Kidney epithelial cell (primary cell): ENCODE data around the gene SLC4A2. TPM values are rescaled to one million over a fixed set of nuclear protein-coding genes. Genes with fewer than 3 reads are reported as not detected.

Source experiments
- DNase-seq: peaks from one replicate; pipeline ENCODE4 v3.0.0-alpha.2; 2010; ENCODE audit warnings: low read depth
- H3K27me3 ChIP-seq: 2 replicates; pipeline ENCODE4 v1.6.0; 2011; ENCODE audit warnings: low read length; ENCODE audit not compliant: control insufficient read depth, insufficient read depth
- H3K36me3 ChIP-seq: 2 replicates; pipeline ENCODE4 v1.5.1; 2011; ENCODE audit warnings: low read length; ENCODE audit not compliant: control insufficient read depth, insufficient read depth
- H3K4me3 ChIP-seq: 2 replicates; pipeline ENCODE4 v1.5.1; 2011; ENCODE audit warnings: low read depth, mild to moderate bottlenecking, control low read depth, low read length
- CTCF ChIP-seq: IDR thresholded peaks from 2 replicates; pipeline ENCODE4 v1.5.1; 2011; ENCODE audit warnings: mild to moderate bottlenecking, moderate library complexity, low read length, control low read depth, inconsistent platforms; ENCODE audit not compliant: insufficient read depth, poor library complexity, severe bottlenecking
- total RNA-seq: library from RNA; depleted of rRNA; stranded (reverse); fragments of >200 nt; gene quantifications from 2 replicates; pipeline ENCODE4 v1.2.3, GENCODE V29; 2015

Gene SLC4A2
- total RNA-seq, 1 donor from 2014 or later = 166 TPM

- Histone ChIP-seq H3K4me3 (no peak overlapping the region), H3K36me3 (peaks cover 2% of the 10 kb centered on the region), H3K27me3 (no peaks in the 10 kb centered on the region)
- TF ChIP-seq CTCF = no peak
- DNase-seq = no peak
Measured at GRCh38 chr7:151078233-151079040, 19.0 kb downstream of the SLC4A2 start.

GRCh38 chr7:151079199-151079910 lies 20.0 kb downstream of the SLC4A2 start:
- H3K36me3 ChIP-seq = peaks cover 2% of the 10 kb centered on the region
- no peak for TF ChIP-seq CTCF
- H3K4me3 ChIP-seq = peak overlapping the region; percentile 84
- no peaks in the 10 kb centered on the region for H3K27me3 ChIP-seq
- no peak for DNase-seq

GRCh38 chr7:151080067-151080521 lies 20.7 kb downstream of the SLC4A2 start:
- no peak for DNase-seq
- Histone ChIP-seq H3K27me3 (no peaks in the 10 kb centered on the region), H3K36me3 (peaks cover 2% of the 10 kb centered on the region), H3K4me3 (peak overlapping the region; percentile 84)
- no peak for TF ChIP-seq CTCF

DNA sequence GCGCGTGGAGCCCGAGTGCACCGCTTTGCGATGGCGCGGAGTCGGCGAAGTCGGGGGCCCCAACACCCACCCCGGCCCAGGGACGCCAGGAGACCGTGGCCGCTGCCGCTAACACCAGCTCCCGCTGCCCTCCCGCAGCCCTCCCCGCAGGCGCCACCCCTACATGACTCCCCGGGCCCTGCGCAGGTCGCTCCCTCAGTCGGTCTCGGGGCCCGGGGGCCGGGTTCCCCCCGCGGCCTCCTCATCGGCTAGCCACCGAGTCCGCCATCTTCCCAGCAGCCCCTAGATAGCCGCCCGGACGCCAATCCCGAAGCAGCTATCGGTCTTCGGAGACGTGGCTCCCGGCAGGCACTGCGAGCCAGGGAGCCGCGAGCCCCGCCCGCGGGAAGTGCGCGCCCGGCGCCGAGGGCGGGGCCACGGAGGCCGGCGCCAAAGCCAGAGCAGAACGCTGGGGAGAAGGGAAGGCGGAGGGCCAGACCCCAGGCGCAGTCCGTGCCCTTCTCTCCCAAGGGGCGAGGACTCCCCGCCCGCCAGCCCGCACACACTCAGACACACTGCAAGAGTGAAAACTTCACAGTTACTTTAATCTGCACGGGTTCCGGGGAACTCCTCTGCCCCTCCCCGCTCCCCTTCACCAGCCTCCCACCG lies 21.3 kb downstream of the SLC4A2 start, which contains the start of gene FASTK:
FASTK (minus strand) TSS at position 288 of the 648 bp plus-strand sequence; CDS start at position 245, 43 bp downstream.
- no peaks in the 10 kb centered on the region for H3K27me3 ChIP-seq
- no peak for TF ChIP-seq CTCF
- DNase-seq = no peak

DNA sequence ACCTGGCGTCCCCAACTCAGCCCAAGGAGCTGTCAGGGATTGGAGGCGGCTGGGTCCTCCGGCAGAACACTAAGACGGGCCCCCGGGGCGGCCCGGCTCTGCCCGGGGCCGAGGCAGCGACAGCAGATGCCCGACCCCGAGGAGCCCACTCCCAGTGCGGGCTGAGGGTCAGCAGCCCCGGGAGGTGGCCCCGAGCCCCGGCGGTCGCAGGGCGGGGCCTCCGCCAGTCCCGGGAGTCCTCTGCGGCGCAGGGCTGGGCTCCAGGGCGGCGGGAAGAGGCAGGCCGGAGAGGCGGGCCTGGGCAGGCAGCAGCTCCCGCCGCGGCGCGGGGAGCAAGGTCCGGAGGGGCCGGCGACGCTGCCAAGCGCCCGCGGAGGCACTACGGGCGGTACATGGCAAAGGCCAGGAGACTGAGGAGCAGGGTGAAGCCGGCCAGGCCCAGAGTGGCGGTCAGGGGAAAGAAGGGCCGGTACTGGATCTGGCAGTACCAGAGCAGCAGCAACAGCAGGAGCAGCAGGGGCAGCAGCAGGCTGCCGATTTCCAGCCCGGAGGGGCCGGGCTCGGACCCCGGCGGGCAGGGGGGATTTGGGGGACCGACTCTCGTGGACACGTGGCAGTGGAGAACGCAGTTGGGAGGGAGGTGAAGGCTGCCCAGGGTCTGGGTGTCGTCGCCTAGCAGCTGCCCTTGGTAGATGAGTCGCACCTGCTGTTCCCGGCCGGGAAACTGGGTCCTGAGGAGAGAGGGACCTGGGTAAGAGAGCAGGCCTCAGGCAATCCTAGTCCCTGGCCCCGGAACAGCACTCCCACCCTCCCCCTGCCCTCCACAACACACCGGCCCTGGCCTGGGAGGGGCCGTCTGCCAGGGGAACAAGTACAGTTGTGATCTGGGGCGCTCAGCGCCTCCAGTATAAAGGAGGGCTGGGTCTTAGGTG lies 22.0 kb downstream of the SLC4A2 start:
- Histone ChIP-seq H3K36me3 (peaks cover 1% of the 10 kb centered on the region), H3K27me3 (no peaks in the 10 kb centered on the region), H3K4me3 (peak overlapping the region; percentile 11)
- TF ChIP-seq CTCF = no peak
- DNase-seq = no peak

More for the DNA sequence above, 21.3 kb downstream of the SLC4A2 start, which contains the start of gene FASTK:
- H3K36me3 ChIP-seq = peaks cover 1% of the 10 kb centered on the region
- H3K4me3 ChIP-seq = peak within 1 kb of the TSS; percentile 84
